GM21825 (cell line): ENCODE measurements around the gene ALOXE3.
A peak's percentile ranks its signal among the peaks of the same experiment; 100 is the strongest.

Experiments used
- ATAC-seq: cut with Tn5 transposase; IDR thresholded peaks from one replicate; pipeline ENCODE4 v1.9.1; 2021; ENCODE audit warnings: mild to moderate bottlenecking, moderate library complexity; ENCODE audit not compliant: unreplicated experiment

ALOXE3 gene

GRCh38 chr17:8154608-8155155, 36.4 kb upstream of the ALOXE3 start:
- no peak for ATAC-seq

GRCh38 chr17:8153957-8154607, 35.8 kb upstream of the ALOXE3 start:
- ATAC-seq: no peak

- ATAC-seq: no peak
These were observed 35.2 kb upstream of the ALOXE3 start for GRCh38 chr17:8153525-8153956.

GRCh38 chr17:8153031-8153451, 34.7 kb upstream of the ALOXE3 start:
- ATAC-seq: no peak

GRCh38 chr17:8152112-8152775, 33.9 kb upstream of the ALOXE3 start, which contains the start of gene PER1:
Gene PER1, minus strand, starts transcription at chr17:8152404. Its CDS starts 1,698 bp downstream, at chr17:8150706.
- no peak for ATAC-seq

GRCh38 chr17:8151641-8152111, 33.4 kb upstream of the ALOXE3 start:
- ATAC-seq: no peak

GRCh38 chr17:8151120-8151640, 32.9 kb upstream of the ALOXE3 start:
- ATAC-seq: peak; percentile 42

- ATAC-seq: no peak
These were observed 32.1 kb upstream of the ALOXE3 start for GRCh38 chr17:8150194-8151119.

GRCh38 chr17:8149419-8150193, 31.3 kb upstream of the ALOXE3 start:
- no peak for ATAC-seq

GRCh38 chr17:8148560-8148959, 30.2 kb upstream of the ALOXE3 start:
- no peak for ATAC-seq

- no peak for ATAC-seq
These were observed 29.6 kb upstream of the ALOXE3 start for GRCh38 chr17:8147805-8148404.

GRCh38 chr17:8147141-8147804, 29.0 kb upstream of the ALOXE3 start:
- ATAC-seq: no peak

- ATAC-seq: no peak
These were observed 28.2 kb upstream of the ALOXE3 start for GRCh38 chr17:8146381-8147140.

- ATAC-seq: no peak
These were observed 27.5 kb upstream of the ALOXE3 start for GRCh38 chr17:8145811-8146210.

GRCh38 chr17:8144401-8145231, 26.3 kb upstream of the ALOXE3 start:
- no peak for ATAC-seq

GRCh38 chr17:8143581-8144400, 25.5 kb upstream of the ALOXE3 start:
- no peak for ATAC-seq
